Measurements from ENCODE around the gene COPS4.
A peak's percentile ranks its signal among the peaks of the same experiment; 100 is the strongest.
"Not testable (repeated sequence)": the region's sequence is repeated elsewhere in the genome, so short reads cannot be mapped to it uniquely, and the experiment has no call there.

The COPS4 gene

GRCh38 chr4:83034630-83035494, at the start of gene COPS4:
Gene COPS4 (plus strand): TSS chr4:83035183. CDS start chr4:83035225, 42 bp downstream.
- peak; percentile 100 for DNase-seq

GRCh38 chr4:82987519-82987918, 47.5 kb upstream of the COPS4 start:
- DNase-seq, result not testable (repeated sequence)

- peak; percentile 69 for DNase-seq
Observed at GRCh38 chr4:82988323-82988832, 46.6 kb upstream of the COPS4 start.

GRCh38 chr4:82989575-82990429, 45.2 kb upstream of the COPS4 start:
- DNase-seq, result no peak

- no peak for DNase-seq
Observed at GRCh38 chr4:82994834-82995233, 40.1 kb upstream of the COPS4 start.

GRCh38 chr4:82998898-82999297, 36.1 kb upstream of the COPS4 start:
- no peak for DNase-seq

GRCh38 chr4:83002329-83002728, 32.7 kb upstream of the COPS4 start:
- DNase-seq, result no peak

- not testable (repeated sequence) for DNase-seq
Observed at GRCh38 chr4:83003044-83003791, 31.8 kb upstream of the COPS4 start.

- no peak for DNase-seq
Observed at GRCh38 chr4:83009529-83009928, 25.5 kb upstream of the COPS4 start.

GRCh38 chr4:83010111-83010521, 24.9 kb upstream of the COPS4 start:
- peak; percentile 35 for DNase-seq

GRCh38 chr4:83010522-83011318, 24.3 kb upstream of the COPS4 start, which contains the start of gene LIN54:
Gene LIN54 (minus strand): TSS chr4:83010823. CDS start chr4:82984844, 25,979 bp downstream.
- DNase-seq, result peak; percentile 35

GRCh38 chr4:83011689-83012199, 23.2 kb upstream of the COPS4 start:
- no peak for DNase-seq

- DNase-seq, result no peak
Observed at GRCh38 chr4:83012200-83012686, 22.7 kb upstream of the COPS4 start.

GRCh38 chr4:83012687-83013419, 22.1 kb upstream of the COPS4 start:
- DNase-seq, result peak; percentile 97

- no peak for DNase-seq
Observed at GRCh38 chr4:83013420-83013867, 21.5 kb upstream of the COPS4 start.

GRCh38 chr4:83013902-83014301, 21.1 kb upstream of the COPS4 start:
- no peak for DNase-seq

- no peak for DNase-seq
Observed at GRCh38 chr4:83019794-83020494, 15.0 kb upstream of the COPS4 start.

GRCh38 chr4:83022724-83023450, 12.1 kb upstream of the COPS4 start:
- DNase-seq, result no peak

GRCh38 chr4:83023599-83023998, 11.4 kb upstream of the COPS4 start:
- DNase-seq, result not testable (repeated sequence)
